IMR-90 (cell line): ENCODE measurements around the gene CDC6. TPM values are rescaled to one million over a fixed set of nuclear protein-coding genes. Genes with fewer than 3 reads are reported as not detected.

Source experiments
- ATAC-seq: fragments of 200-7000 bp; cut with Tn5 transposase; 2 replicates; pipeline ENCODE4 v1.9.1; 2020; ENCODE audit warnings: low read depth, mild to moderate bottlenecking, moderate library complexity
- BruUV-seq: library from RNA; stranded (reverse); fragments of 400-500 nt; replicated peaks from 2 replicates; lab custom pipeline; 2021; lab: Mats Ljungman, UMichigan
- CTCF ChIA-PET: fragments of 300-600 bp; formaldehyde crosslinking; extraction: SDS; loops from one replicate; lab custom pipeline; 2021; ENCODE audit warnings: antibody characterized with exemption; lab: Yijun Ruan, JAX
- POLR2A ChIA-PET: fragments of 300-600 bp; sonication (Branson Sonifier 250); formaldehyde crosslinking; loops from one replicate; lab custom pipeline; 2022; ENCODE audit warnings: antibody characterized with exemption; ENCODE audit not compliant: unreplicated experiment; lab: Charles Lee
- DNase-seq: peaks from one replicate; pipeline ENCODE4 v3.0.0; 2013
- H2AFZ ChIP-seq: replicated peaks from 2 replicates; pipeline ENCODE3; 2013; ENCODE audit warnings: low read length, mild to moderate bottlenecking; ENCODE audit not compliant: poor library complexity
- H2AK5ac ChIP-seq: 2 replicates; pipeline ENCODE4 v1.6.1; 2013; ENCODE audit warnings: low read depth, low read length, inconsistent platforms
- H2AK9ac ChIP-seq: replicated peaks from 2 replicates; pipeline ENCODE3; 2013; ENCODE audit warnings: mild to moderate bottlenecking, low read depth, low read length, moderate library complexity; ENCODE audit not compliant: poor library complexity
- H2BK120ac ChIP-seq: 2 replicates; pipeline ENCODE4 v1.6.1; 2013; ENCODE audit warnings: low read depth, low read length, inconsistent platforms
- H2BK15ac ChIP-seq: 3 replicates; pipeline ENCODE4 v1.6.1; 2013; ENCODE audit warnings: low read depth, low read length, inconsistent platforms
- H2BK20ac ChIP-seq: 2 replicates; pipeline ENCODE4 v1.6.1; 2013; ENCODE audit warnings: low read depth, mild to moderate bottlenecking, inconsistent platforms, low read length, moderate library complexity
- H2BK5ac ChIP-seq: 2 replicates; pipeline ENCODE4 v1.6.1; 2013; ENCODE audit warnings: mild to moderate bottlenecking, low read depth, low read length, inconsistent platforms; ENCODE audit not compliant: poor library complexity, severe bottlenecking
- H3K14ac ChIP-seq: replicated peaks from 2 replicates; pipeline ENCODE4 v1.6.1; 2013; ENCODE audit warnings: low read depth, low read length, inconsistent platforms
- H3K18ac ChIP-seq: 2 replicates; pipeline ENCODE4 v1.6.1; 2013; ENCODE audit warnings: low read depth, low read length, control low read depth
- H3K23ac ChIP-seq: 2 replicates; pipeline ENCODE4 v1.6.1; 2013; ENCODE audit warnings: low read depth, low read length, inconsistent platforms
- H3K27ac ChIP-seq: 2 replicates; pipeline ENCODE4 v1.5.1; 2013; ENCODE audit warnings: mild to moderate bottlenecking, control low read depth, low read length; ENCODE audit not compliant: insufficient read depth
- H3K27me3 ChIP-seq: 2 replicates; pipeline ENCODE4 v1.6.1; 2013; ENCODE audit warnings: low read length; ENCODE audit not compliant: control insufficient read depth, insufficient read depth
- H3K36me3 ChIP-seq: 2 replicates; pipeline ENCODE4 v1.6.1; 2013; ENCODE audit warnings: low read length, mixed read lengths; ENCODE audit not compliant: control insufficient read depth, insufficient read depth
- H3K4ac ChIP-seq: 2 replicates; pipeline ENCODE4 v1.6.1; 2013; ENCODE audit warnings: low read depth, low read length, inconsistent platforms
- H3K4me1 ChIP-seq: 2 replicates; pipeline ENCODE4 v1.6.1; 2013; ENCODE audit warnings: low read length, mixed read lengths; ENCODE audit not compliant: control insufficient read depth, insufficient read depth
- H3K4me2 ChIP-seq: 2 replicates; pipeline ENCODE4 v1.6.1; 2013; ENCODE audit warnings: low read depth, mild to moderate bottlenecking, control low read depth, low read length, moderate library complexity
- H3K4me3 ChIP-seq: 2 replicates; pipeline ENCODE4 v1.5.1; 2013; ENCODE audit warnings: low read depth, mild to moderate bottlenecking, control low read depth, low read length, moderate library complexity; ENCODE audit not compliant: insufficient read depth
- H3K56ac ChIP-seq: 2 replicates; pipeline ENCODE4 v1.6.1; 2013; ENCODE audit warnings: low read length, inconsistent platforms; ENCODE audit not compliant: insufficient read depth; ENCODE audit errors: extremely low read depth
- H3K79me1 ChIP-seq, 2 experiments: 2 replicates each; pipeline ENCODE4 v1.6.1; 2013; ENCODE audit warnings: low read length in 2 of 2, inconsistent platforms in 1 of 2, low read depth in 1 of 2
- H3K9ac ChIP-seq: 2 replicates; pipeline ENCODE4 v1.6.1; 2013; ENCODE audit warnings: low read depth, low read length, control low read depth
- H3K9me1 ChIP-seq: 2 replicates; pipeline ENCODE4 v1.6.1; 2013; ENCODE audit warnings: low read length, inconsistent platforms; ENCODE audit not compliant: insufficient read depth
- H3K9me3 ChIP-seq: 2 replicates; pipeline ENCODE4 v1.6.1; 2013; ENCODE audit warnings: low read length; ENCODE audit not compliant: control insufficient read depth, insufficient read depth
- H4K20me1 ChIP-seq: 2 replicates; pipeline ENCODE4 v1.6.1; 2013; ENCODE audit warnings: low read length, inconsistent platforms; ENCODE audit not compliant: insufficient read depth
- H4K5ac ChIP-seq: 2 replicates; pipeline ENCODE4 v1.6.1; 2013; ENCODE audit warnings: mild to moderate bottlenecking, low read depth, low read length, control low read depth
- H4K8ac ChIP-seq, 2 experiments: 2 replicates each; pipeline ENCODE4 v1.6.1; 2013; ENCODE audit warnings: low read depth in 2 of 2, low read length in 2 of 2, control low read depth in 1 of 2, inconsistent platforms in 1 of 2
- H4K91ac ChIP-seq: 2 replicates; pipeline ENCODE4 v1.6.1; 2013; ENCODE audit warnings: low read depth, low read length, inconsistent platforms; ENCODE audit not compliant: insufficient read depth
- BHLHE40 ChIP-seq: fragments of 150-350 bp; IDR thresholded peaks from 2 replicates; pipeline ENCODE4 v1.6.1; 2016; ENCODE audit warnings: mild to moderate bottlenecking, low read depth, low read length
- CEBPB ChIP-seq: IDR thresholded peaks from 2 replicates; pipeline ENCODE4 v1.6.1; 2012; ENCODE audit warnings: low read depth, low read length, improper control_type of control experiment
- CHD1 ChIP-seq: IDR thresholded peaks from 2 replicates; pipeline ENCODE4 v1.6.1; 2012; ENCODE audit warnings: low read depth, low read length, improper control_type of control experiment
- CTCF ChIP-seq: conservative IDR thresholded peaks from 2 replicates; pipeline ENCODE4 v1.5.1; 2012; ENCODE audit warnings: mild to moderate bottlenecking, low read depth, low read length, improper control_type of control experiment
- FOS ChIP-seq: fragments of 150-350 bp; IDR thresholded peaks from 2 replicates; pipeline ENCODE4 v1.6.1; 2016; ENCODE audit warnings: low read depth, low read length
- MAFK ChIP-seq: IDR thresholded peaks from 2 replicates; pipeline ENCODE4 v1.6.1; 2012; ENCODE audit warnings: low read depth, low read length, improper control_type of control experiment
- MAZ ChIP-seq: IDR thresholded peaks from 2 replicates; pipeline ENCODE4 v1.6.1; 2012; ENCODE audit warnings: low read depth, mild to moderate bottlenecking, low read length, improper control_type of control experiment, moderate library complexity, borderline replicate concordance
- MXI1 ChIP-seq: IDR thresholded peaks from 2 replicates; pipeline ENCODE4 v1.6.1; 2012; ENCODE audit warnings: low read depth, mild to moderate bottlenecking, low read length, moderate library complexity, borderline replicate concordance
- NFE2L2 ChIP-seq: fragments of 150-350 bp; IDR thresholded peaks from 2 replicates; pipeline ENCODE4 v1.6.1; 2016; ENCODE audit warnings: low read depth, mild to moderate bottlenecking, low read length
- POLR2A ChIP-seq: IDR thresholded peaks from 2 replicates; pipeline ENCODE4 v1.6.1; 2012; ENCODE audit warnings: mild to moderate bottlenecking, low read depth, low read length
- RAD21 ChIP-seq: IDR thresholded peaks from 2 replicates; pipeline ENCODE4 v1.6.1; 2012; ENCODE audit warnings: low read length, improper control_type of control experiment
- RFX5 ChIP-seq: IDR thresholded peaks from 2 replicates; pipeline ENCODE4 v1.8.0; 2012; ENCODE audit warnings: low read depth, mild to moderate bottlenecking, low read length, moderate library complexity
- SMC3 ChIP-seq: fragments of 150-350 bp; IDR thresholded peaks from 2 replicates; pipeline ENCODE4 v1.6.1; 2016; ENCODE audit warnings: low read depth, mild to moderate bottlenecking, antibody characterized with exemption, low read length, moderate library complexity
- WGBS, 2 experiments: methylation state at CpG; one replicate each; pipeline versions ENCODE4 v1.1.5 to v1.1.7; 2013; ENCODE audit warnings: missing lambda C conversion rate in 2 of 2; ENCODE audit not compliant: insufficient read length in 1 of 2; ENCODE audit errors: extremely low coverage in 2 of 2; 5-methylcytosine and 5-hydroxymethylcytosine counted together
- dilution Hi-C: fragments of 300-500 bp; cut with HindIII; formaldehyde crosslinking; loops from one replicate; pipeline ENCODE4 v1.14.3; 2018; ENCODE audit warnings: low sequenced_read_pairs; ENCODE audit not compliant: unreplicated experiment
- in situ Hi-C: fragments of 300-500 bp; cut with MboI; formaldehyde crosslinking; loops from 3 replicates; pipeline ENCODE4 v1.14.3; 2019; ENCODE audit warnings: low sequenced_read_pairs, inconsistent platforms, mixed read lengths
- intact Hi-C: fragments of 100-400 bp; cut with micrococcal nuclease; formaldehyde crosslinking; loops from 2 replicates; pipeline ENCODE4 v1.10.0; 2022
- polyA plus RNA-seq, 3 experiments: library from polyadenylated mRNA; depleted of rRNA; stranded (reverse); fragments of >200 nt; gene quantifications; 2 replicates each; pipeline ENCODE4 v1.2.3, GENCODE V29; 2012; ENCODE audit warnings: low replicate concordance in 1 of 3
- total RNA-seq: library from RNA; depleted of rRNA; stranded (reverse); fragments of >200 nt; gene quantifications from 2 replicates; pipeline ENCODE4 v1.2.3, GENCODE V29; 2012
- TF ChIP-seq, protein P1 (sequence below): fragments of 150-350 bp; IDR thresholded peaks from 2 replicates; pipeline ENCODE4 v1.6.1; 2017; ENCODE audit warnings: mild to moderate bottlenecking, antibody characterized with exemption, low read length, low read depth

CDC6 gene
- total and polyA plus RNA-seq, 2 of the 4 experiments (the other 2 are of a cell fraction), result 15.3 to 25.6 TPM

DNA sequence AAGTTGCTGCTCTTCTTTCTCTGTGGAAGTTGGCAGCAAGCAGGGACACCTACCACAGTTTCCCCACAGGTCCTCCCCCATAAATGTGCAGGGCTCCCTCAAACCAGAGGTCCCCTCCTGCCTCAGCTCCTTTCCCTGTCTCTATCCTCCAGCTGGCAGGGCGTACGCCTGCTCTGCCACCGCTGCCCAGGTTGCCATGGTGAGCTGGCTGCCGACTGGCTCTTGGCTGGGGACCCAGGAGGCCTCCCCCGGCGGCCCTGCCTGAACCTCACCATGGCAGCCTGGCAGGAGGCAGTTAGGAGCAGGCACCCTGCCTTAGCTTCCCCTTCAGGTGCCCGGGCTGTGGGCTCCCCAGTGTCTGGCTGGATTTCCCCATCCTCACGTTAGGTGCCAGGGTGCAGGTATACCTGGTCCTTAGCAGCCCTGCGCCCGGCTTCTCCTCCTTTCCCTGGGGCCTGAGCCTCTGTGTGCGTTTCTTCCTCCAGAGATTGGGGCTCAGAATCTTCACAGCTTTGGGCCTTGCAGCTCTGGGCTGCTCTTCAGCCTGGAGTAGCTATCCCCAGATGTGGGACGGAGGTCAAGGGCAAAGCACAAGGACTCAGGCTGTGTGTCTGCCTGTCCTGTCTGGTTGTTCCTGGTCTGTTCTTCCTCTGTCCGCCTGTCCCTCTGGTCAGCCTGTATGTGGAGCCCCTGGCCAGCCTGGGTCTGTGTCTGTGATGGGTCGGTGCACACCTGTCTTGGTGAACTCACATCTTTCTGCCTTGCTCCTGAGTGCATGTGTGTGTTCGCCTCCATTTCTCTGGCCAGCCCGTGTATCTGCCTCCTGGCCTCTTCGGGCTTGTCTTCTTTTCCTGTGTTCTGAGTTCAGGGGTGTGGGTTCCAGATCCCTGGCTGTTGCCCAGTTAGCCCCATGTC is 61.1 kb downstream of the CDC6 start:
- no peak overlapping the region for H3K18ac ChIP-seq
- ATAC-seq (no peak), DNase-seq (no peak)
- no peaks in the 10 kb centered on the region for H3K27me3 ChIP-seq
- ChIA-PET CTCF (no interaction called here), POLR2A (no interaction called here)
- peaks cover 47 to 91% of the 10 kb centered on the region in 2 experiments for H3K79me1 ChIP-seq
- peaks cover 23% of the 10 kb centered on the region for H3K9me1 ChIP-seq
- H3K27ac ChIP-seq, result no peak overlapping the region
- no peak overlapping the region for H2BK20ac ChIP-seq
- no peak overlapping the region; the same call in 1 of the 2 replicates for H2AK5ac ChIP-seq
- no peak overlapping the region for H3K14ac ChIP-seq
- H3K4me3 ChIP-seq, result no peak overlapping the region
- intact Hi-C loops, result no loop called here
- H4K20me1 ChIP-seq, result peaks cover 69% of the 10 kb centered on the region
- BruUV-seq, result no TSS peak
- WGBS, 2 experiments, result 63% methylated on average over 13 of the region's 17 CpGs; no CpG with 5 or more reads in 1 of the 2 experiments
- H2BK120ac ChIP-seq, result no peak overlapping the region
- H3K4ac ChIP-seq, result no peak overlapping the region; the same call in 1 of the 2 replicates
- no peak overlapping the region for H4K8ac ChIP-seq
- dilution Hi-C loops, result no loop called here
- TF ChIP-seq, protein P1, sequence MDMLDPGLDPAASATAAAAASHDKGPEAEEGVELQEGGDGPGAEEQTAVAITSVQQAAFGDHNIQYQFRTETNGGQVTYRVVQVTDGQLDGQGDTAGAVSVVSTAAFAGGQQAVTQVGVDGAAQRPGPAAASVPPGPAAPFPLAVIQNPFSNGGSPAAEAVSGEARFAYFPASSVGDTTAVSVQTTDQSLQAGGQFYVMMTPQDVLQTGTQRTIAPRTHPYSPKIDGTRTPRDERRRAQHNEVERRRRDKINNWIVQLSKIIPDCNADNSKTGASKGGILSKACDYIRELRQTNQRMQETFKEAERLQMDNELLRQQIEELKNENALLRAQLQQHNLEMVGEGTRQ, result no peak
- no peak for TF ChIP-seq BHLHE40
- TF ChIP-seq CHD1, result no peak
- TF ChIP-seq RAD21, result no peak
- TF ChIP-seq RFX5, result no peak
- no peak for TF ChIP-seq FOS
- no peak for TF ChIP-seq CTCF
- TF ChIP-seq CEBPB, result no peak
- TF ChIP-seq MXI1, result no peak
- no peak for TF ChIP-seq NFE2L2
- TF ChIP-seq SMC3, result no peak
- TF ChIP-seq MAFK, result no peak
- no peak for TF ChIP-seq MAZ
- TF ChIP-seq POLR2A, result no peak
- no peak overlapping the region for H2AFZ ChIP-seq
- no peaks in the 10 kb centered on the region for H3K9me3 ChIP-seq
- no peak overlapping the region for H4K91ac ChIP-seq
- in situ Hi-C loops, result no loop called here
- no peak overlapping the region for H3K56ac ChIP-seq
- peaks cover 54% of the 10 kb centered on the region for H3K4me1 ChIP-seq
- H3K23ac ChIP-seq, result 0 out of 2 replicates have a peak overlapping the region, but pooled peaks have one; percentile 36
- H3K36me3 ChIP-seq, result peaks cover 46% of the 10 kb centered on the region
- H2AK9ac ChIP-seq, result peak overlapping the region; percentile 15
- no peak overlapping the region for H4K5ac ChIP-seq
- H2BK15ac ChIP-seq, result no peak overlapping the region
- no peak overlapping the region for H3K4me2 ChIP-seq
- H2BK5ac ChIP-seq, result no peak overlapping the region
- H3K9ac ChIP-seq, result no peak overlapping the region
